Central memory CD4-positive, alpha-beta T cell (primary cell): ENCODE measurements around the gene ERAS.

Source experiments
- DNase-seq: peaks from one replicate; pipeline ENCODE4 v3.0.0; 2022
- total RNA-seq, 3 experiments: gene quantifications; one replicate each; lab custom pipeline; 2026; lab: John Stamatoyannopoulos, UW

ERAS gene, protein sequence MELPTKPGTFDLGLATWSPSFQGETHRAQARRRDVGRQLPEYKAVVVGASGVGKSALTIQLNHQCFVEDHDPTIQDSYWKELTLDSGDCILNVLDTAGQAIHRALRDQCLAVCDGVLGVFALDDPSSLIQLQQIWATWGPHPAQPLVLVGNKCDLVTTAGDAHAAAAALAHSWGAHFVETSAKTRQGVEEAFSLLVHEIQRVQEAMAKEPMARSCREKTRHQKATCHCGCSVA
- 0 to 0.19 (median 0.07) reads per million in 3 experiments for total RNA-seq

DNA sequence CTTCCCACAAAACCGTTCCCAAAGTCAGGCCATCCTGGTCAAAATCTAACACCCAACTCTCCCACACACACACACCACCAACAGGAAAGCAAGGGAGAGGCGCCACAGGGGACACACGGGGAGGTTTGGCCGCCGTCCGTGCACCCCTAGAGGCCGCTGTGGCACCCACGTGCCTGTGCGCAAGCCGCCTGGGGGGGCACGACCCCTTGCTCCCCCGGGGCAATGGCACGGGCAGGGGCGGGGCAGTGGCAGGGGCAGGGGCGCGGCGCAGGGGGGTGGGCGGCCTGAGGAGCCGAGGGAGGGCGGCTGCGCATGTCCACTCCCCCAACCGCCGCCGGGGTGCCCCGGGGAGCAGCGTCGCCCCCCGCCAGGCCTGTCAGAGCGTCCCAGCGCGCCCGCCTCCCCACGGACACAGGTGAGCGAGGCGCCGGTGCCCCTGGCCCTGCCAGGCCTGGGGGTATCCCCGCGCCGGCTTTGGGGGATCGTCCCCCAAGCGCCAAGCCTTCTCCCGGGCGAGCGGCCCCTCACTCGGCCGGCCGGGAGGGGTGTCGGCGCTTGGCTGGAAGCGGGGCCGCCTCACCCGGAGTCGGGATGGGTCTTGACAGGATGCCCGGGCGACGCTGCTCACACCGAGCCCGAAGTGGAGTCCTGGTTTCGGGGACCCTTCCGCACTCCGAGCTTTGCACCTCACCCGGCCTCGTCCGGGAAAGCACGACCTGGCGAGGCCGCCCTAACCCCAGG lies at the start of gene ERAS:
ERAS (plus strand) TSS at position 379 of the 741 bp plus-strand sequence. CDS start 2,611 bp downstream, outside the sequence.
- DNase-seq: no peak

DNA sequence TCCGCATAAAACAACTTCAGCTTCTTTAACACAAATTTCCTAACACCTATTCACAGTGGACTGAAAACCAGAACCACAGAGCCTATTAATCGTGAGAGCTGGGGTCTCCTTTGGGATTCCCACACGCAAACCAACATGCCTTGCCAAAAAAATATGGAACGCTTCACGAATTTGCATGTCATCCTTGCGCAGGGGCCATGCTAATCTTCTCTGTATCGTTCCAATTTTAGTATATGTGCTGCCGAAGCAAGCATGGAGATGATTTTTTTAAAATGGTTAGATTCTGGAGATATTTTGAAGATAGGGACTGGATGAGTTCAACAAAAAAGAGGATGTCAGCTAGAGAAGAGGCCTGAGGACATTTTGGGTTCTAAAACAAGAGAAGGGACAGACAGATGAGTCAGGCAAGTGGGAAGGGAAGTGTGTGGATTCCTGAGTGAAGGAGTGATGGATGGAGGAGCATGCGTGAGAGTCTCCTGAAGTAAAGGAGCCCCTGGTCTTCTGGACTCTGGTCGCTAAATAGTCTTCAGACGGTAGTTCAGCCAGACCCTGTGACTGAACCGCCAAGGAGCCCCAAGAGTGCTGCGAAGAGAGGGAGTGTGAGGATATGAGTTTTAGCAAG lies 49.4 kb upstream of the ERAS start:
- no peak for DNase-seq

DNA sequence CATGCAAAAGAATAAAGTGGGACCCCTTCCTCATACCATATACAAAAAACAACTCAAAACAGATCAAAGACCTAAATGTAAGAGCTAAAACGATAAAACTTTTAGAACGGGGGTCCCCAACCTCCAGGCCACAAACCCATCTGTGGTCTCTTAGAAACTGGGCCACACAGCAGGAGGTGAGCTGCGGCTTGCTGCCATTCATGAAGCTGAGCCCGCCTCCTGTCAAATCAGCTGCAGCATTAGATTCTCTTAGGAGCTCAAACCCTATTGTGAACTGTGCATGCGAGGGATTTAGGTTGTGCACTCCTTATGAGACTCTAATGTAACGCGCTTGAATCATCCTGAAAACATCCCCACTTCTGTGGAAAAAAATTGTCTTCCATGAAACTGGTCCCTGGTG lies 46.9 kb upstream of the ERAS start:
- no peak for DNase-seq

DNA sequence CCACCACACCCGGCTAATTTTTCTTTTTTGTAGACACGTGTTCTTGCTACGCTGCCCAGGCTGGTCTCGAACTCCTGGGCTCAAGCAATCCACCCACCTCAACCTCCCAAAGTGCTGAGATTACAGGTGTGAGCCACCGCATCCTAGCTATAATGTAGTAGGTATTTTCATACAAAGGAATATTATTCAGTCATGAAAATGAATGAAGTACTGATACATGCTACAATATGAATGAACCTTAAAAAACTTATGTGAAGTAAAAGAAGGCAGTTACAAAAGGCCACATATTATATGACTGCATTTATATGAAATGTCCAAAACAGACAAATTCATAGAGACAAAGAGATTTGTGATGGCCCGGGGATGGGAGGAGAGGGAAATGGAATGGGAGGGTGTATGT lies 44.6 kb upstream of the ERAS start:
- DNase-seq: no peak

DNA sequence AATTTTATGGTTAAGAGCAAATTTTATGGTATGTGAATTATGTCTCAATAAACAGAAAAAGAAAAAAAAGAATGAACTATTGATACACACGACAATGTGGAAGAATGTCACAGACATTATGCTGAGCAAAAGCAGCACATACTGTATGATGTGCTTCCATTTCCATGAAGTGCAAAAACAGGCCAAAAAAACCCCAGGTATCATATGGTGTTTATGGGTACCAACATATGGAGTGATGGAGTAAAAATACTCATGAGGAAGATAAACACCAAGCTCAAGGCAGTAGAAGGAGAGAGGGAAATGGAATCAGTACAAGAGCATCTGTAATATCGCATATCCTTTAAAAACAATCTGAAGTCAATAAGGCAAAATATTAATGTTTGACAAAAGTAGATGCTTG lies 44.1 kb upstream of the ERAS start:
- no peak for DNase-seq

DNA sequence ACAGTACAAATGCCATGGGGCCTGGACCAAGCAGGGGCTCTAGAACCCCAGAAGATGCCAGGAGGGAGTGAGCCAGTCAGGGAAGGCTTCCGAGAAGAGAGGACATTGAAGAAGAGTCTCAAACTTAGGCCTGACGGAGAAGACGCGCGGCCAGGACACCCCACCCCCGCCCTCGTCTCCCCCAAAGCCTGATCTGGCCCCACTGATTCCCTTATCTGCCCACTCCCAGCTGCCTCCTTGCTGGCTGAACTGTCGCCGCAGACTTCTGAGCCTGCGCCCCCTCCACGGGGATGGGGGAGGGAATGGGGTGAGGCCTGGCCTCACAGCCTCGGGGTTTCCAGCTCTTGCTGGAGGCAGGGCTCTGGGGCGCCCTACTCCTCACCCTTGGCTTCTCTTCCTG lies 43.5 kb upstream of the ERAS start:
- DNase-seq: no peak

DNA sequence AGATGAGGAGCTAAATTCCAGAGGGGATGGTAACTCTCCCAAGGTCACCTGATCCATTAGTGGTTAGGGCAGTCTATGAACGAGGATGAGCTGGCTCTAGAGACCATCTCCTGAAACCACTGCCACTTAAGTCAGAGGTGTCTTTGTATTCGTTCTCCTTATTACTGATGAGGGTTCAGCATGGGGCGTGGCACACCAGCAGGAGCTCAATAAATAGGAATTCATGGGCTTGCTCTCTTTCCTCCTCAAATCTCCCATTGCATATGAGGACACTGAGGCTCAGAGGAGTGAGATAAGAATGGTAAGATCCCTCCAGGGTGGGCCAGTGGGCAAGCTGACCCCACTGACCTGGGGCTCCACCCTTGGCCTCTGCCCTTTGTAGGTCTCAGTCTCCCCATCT lies 41.6 kb upstream of the ERAS start:
- no peak for DNase-seq

DNA sequence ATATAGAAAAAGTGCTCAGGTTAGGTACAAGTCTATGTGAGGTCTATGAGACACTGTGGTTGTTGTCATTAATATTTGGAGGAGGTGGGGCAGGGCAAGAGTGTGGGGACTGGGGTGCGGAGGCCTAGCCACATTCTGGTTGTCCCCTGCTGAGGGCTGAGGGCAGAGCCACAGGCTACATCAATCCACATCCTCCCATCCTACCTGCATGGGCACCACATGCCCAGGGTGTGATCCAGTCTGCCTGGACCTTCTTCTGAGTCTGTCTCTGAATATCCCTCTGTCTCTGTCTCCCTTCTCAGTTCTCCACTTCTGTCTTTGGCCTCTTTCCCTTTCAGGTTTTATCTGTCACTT lies 41.1 kb upstream of the ERAS start:
- no peak for DNase-seq

DNA sequence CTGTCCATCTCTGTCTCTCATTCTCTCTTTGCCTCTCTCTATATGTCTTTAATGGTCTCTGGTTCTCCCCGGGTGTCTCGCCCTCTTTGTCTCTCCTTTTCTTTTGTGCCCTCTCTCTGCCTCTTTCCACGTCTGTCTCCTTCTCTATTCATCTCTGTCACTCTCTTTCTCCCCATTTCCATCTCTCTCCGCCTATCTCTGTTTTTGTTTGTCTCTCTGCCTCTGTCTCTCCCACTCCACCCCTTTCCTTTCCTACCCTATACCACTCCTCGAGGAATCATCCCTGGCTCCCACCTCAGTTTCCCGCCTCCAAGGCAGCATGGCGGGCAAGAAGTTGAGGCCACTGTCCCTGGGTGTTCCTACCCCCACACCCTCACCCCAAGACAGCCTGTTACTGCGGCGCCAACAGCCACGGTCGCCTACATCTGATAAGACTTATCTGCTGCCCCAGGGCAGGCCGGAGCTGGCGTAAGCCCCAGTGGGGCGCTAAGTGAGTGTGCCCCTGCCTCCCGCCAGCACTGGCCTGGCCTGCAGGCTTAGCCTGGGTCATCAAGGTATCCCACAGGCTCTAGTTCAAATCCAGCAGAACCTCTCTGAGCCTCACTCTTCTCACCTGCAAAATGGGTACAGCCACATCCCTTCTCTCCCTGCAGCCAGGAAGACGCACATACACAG lies 40.6 kb upstream of the ERAS start:
- no peak for DNase-seq

DNA sequence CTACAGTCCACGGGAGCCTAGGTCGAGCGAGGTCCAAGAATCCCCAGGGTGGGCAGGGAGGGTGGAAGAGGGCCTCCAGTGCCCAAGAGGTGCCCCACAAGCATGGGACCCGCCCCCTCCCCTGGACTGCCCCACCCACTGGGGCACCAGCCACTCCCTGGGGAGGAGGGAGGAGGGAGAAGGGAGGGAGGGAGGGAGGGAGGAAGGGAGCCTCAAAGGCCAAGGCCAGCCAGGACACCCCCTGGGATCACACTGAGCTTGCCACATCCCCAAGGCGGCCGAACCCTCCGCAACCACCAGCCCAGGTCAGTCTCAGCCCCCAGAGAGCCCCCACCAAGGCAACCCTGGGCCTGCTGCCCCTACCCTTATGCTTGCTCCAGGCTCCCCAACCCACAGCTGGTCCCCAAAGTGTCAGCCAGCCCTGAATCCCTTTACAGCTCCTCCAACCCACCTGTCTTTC lies 39.9 kb upstream of the ERAS start, which contains the start of gene GATA1:
GATA1 (plus strand) TSS at position 250 of the 460 bp plus-strand sequence. CDS start 4,520 bp downstream, outside the sequence.
- DNase-seq: no peak

DNA sequence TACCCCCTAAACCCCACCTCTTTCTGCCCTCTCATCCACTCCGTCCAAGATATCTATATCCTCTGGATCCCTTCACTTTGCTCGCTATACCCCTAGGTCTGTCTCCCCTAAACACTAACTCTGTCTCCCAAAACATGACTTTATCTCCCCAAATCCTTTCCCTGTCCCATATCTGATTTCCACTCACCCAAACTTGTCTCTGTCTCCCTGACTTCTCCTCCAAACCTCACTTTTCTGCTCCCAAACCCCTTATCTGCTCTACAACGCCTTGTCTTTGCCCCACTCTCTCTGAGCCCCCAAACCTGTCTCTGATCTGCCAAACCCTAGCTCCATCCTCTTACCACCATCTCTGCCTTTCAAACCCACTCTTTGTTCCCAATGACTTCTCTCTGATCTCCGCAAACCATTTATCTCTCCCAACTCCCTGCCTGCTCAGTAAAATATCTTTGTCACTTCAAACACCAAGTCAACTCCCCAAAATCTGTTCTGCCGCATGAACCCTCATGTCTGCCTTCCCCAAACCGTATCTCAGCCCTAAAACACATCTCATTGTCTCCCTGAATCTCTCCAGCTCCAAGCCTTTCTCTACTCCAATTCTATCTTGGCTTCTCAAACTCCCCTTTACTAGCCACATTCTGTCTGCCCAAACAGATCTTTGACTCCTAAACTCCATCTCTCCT lies 39.3 kb upstream of the ERAS start:
- no peak for DNase-seq

DNA sequence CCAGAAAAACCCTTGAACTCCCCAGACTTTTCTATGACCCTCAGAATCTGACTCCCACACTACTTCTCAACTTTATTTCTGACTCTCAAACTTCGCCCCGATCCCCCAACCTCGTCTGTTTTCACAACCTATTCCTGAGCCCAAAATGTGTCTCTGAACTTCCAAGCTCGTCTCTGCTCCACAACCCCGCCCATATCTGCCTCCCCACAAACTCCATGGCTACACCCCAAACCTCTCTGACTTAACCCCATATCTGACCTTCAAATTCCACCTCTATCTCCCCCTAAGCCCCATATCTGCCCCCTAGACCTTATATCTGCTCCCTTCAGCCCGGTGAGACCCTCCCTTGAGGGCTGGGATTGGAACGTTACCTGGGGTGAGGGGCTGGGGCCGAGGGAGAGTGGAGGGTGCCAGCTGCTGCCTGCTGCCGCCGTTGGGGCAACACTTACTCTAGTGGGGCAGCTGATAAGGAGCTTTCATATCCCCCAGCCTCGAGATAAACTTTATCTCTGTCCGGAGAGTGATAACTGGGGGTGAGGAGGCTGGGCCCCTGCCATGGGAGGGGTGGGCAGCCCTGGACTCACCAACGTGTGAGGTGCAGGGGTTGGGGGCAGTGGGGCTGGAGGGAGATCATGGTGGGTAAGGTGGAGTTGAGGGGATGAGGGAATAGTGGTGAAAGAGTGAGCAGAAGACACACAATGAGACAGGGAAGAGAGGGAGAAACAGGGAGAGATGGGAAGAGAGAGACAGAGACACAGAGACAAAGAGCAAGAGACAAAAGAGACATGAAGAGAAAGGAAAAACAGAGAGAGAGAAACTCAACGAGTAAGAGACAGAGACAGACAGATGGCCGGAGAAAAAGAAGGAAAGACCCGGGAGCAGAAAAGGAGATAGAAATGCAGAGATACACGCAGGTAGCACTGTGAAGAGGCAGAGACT lies 38.5 kb upstream of the ERAS start:
- no peak for DNase-seq

DNA sequence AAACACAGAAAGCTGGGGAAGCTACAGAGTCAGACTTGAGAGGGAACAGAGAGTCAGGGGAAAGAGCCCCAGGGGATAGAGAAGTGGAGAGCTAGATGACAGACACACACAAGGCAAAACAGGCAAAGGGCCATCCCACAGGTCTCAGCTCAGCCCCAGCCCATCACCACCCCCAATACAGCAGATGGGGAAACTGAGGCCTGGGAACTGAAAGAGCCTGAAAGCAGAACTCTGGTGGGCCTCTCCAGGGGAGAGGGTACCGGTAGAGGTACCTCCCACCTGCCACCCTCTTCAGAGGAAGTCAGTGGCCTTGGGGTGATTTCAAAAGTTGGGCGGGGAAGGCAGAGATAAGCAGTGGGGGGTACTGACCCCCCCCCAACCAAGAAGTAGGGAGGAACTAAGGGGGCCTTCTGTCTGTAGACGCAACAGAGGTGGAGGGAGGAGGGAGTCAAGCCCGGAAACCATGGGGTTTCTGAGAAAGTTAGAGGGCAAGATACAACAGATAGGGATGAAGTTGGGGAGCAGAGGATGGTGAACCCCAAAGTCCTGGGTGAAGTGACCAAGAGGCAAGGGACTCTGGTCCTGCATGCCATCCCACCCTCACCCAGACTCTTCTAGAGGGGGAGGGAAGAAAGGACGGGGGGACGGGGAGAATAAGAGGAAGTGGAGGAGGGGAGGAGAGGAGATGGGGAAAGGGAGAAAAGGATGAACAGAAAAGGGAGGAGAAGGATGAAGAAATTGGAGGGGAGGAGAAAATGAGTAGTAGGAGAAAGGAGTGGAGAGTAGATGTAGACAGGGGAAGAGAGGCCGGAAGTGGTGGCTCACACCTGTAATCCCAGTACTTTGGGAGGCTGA lies 36.7 kb upstream of the ERAS start:
- DNase-seq: no peak

DNA sequence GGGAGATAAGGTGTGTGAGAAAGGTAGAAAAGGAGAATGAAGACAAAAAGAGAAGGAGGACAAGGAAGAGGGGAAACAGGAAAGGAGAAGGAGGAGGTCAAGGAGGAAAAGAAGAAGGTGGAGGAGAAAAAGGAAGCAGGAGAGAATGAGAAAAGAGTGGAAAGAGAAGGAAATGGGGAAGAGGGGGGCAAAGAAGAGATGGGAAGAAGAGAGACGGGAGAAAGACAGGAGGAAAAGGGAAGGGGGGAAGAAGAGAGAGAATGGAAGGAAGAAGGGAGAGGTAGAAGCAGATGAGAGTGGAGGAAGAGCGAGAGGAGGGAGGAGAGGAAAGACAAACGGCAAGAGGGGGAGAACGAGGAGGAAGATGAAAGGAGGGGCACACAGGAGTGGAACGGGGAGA lies 35.8 kb upstream of the ERAS start:
- DNase-seq: no peak

DNA sequence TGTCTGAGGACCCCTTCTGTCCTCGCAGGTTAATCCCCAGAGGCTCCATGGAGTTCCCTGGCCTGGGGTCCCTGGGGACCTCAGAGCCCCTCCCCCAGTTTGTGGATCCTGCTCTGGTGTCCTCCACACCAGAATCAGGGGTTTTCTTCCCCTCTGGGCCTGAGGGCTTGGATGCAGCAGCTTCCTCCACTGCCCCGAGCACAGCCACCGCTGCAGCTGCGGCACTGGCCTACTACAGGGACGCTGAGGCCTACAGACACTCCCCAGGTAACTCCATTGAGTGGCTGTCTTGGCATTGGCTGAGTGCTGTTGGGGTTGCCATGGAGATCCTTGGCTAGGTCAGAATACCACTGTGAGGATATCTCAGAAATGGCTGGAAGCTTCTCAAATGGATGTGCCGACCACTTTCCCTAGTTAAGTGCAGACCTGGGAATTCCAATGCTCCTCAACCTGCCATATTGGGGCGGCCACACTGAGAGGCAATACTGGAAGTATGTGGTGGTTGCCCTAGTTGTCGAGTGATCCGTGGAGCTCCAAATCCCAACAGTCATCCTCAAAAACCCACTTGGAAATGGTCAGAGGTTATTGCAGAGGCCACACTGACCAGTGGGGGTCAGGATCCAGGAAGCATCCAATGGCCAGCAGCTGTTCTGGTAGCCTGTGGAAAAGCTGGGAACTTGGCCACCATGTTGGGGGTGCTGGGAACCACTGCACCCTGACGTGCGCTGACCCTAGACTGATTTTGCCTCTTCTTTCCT lies 35.1 kb upstream of the ERAS start:
- no peak for DNase-seq

DNA sequence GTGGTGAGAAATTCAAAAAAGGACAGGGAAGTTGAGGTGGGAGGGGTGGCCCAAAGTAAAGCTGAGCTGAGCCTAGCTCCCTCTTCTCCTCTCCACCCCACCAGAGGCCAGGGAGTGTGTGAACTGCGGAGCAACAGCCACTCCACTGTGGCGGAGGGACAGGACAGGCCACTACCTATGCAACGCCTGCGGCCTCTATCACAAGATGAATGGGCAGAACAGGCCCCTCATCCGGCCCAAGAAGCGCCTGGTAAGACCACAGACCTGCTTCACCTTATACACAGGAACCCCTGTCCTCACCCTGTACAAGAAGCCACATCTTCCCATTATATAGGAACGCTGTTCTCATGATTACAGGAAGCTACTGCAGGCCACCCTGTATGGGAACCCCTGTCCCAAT lies 34.1 kb upstream of the ERAS start:
- no peak for DNase-seq

DNA sequence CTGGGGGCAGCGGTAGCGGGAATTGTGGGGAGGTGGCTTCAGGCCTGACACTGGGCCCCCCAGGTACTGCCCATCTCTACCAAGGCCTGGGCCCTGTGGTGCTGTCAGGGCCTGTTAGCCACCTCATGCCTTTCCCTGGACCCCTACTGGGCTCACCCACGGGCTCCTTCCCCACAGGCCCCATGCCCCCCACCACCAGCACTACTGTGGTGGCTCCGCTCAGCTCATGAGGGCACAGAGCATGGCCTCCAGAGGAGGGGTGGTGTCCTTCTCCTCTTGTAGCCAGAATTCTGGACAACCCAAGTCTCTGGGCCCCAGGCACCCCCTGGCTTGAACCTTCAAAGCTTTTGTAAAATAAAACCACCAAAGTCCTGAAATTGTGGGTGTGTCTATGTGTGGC lies 32.4 kb upstream of the ERAS start:
- DNase-seq: no peak

DNA sequence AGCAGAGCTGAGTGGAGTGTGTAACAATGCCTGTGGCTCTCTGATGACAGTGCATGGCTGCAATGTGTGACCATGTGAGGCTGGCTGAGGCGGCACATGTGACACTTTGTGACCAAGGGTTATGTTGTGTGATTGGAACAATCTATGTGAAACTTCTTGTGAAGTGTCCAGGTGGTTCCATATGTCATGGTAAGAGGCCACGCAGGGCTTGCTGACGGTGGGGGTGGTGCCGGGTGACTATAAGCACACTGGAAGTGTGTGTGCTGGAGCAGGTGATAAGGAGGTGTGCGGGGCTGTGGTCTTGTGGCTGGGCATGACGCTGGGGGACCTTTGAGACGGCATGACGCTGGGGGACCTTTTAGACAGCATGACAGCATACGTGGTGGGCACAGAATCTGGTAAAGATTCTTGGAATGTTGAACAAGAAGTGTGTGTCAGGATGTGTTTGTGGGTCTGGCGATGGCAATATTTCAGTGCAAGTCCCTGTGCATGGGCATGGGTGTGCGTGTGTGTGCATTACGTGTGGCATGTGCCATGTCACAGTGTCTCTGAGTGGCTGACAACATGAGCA lies 31.9 kb upstream of the ERAS start:
- DNase-seq: no peak

DNA sequence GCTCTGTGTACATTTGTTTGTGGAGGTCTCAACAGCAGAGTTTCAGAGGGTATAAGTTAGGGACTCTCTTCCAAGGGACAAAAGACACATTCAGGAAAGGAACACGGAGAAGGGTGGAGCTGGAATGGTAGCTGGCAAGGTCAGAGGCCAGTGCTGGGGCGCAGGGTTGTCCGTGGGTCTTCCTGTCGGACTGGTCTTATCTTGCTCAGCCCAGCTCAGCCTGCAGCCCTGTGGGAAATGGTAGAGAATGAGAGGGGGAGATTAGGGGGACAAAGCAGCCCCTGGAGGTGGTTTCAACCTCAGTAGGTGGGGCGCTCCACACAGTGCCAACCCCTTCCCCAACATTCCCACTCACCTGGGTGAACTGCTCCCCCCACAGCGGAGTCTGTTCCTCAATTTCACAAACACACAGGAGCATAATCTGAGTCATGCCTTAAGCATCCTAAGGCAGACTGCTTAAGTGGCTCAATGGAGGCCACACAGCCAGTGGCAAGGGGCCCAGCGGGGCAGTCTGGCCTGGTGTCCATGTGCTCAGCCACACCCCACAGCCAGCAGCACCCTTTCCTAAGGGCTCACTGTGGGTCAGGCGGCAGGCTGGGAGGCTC lies 31.3 kb upstream of the ERAS start:
- no peak for DNase-seq
